C4-2B (cell line): Measurements from ENCODE around the gene ZNHIT6.

Experiments
- H3K27ac ChIP-seq: fragments of 450-650 bp; 2 replicates; pipeline ENCODE4 v1.5.1; 2017
- CTCF ChIP-seq: fragments of 450-650 bp; conservative IDR thresholded peaks from 2 replicates; pipeline ENCODE4 v1.5.1; 2017; ENCODE audit warnings: mild to moderate bottlenecking
- ZFX ChIP-seq: fragments of 450-650 bp; IDR thresholded peaks from 2 replicates; pipeline ENCODE4 v1.6.1; 2017

ZNHIT6 gene

DNA sequence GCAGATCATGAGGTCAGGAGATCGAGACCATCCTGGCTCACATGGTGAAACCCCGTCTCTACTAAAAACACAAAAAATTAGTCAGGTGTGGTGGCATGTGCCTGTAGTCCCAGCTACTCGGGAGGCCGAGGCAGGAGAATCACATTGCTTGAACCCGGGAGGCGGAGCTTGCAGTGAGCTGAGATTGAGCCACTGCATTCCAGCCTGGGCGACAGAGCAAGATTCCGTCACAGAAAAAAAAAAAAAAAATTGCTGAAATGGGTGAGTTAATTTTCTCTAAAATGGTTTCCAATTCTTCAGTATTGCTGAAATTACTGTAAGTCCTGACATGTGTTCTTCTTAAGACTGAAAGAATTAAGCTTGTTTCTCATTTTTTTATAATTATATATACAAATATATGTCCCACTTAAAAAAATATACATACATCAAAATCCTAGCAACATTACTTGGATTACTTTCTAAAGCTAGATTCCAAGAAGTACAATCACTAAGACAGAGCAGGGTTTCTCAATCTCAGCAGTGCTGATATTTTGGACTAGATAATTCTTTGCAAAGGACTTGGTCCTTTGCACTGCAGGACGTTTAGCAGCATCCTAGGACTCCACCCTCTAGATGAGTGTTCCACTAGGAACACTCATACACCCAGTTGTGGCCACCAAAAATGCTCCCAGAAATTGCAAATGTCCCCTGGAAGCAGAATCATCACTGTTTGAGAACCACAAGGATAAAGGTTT is 24.8 kb downstream of the ZNHIT6 start:
- no peak overlapping the region for H3K27ac ChIP-seq
- no peak for TF ChIP-seq CTCF

DNA sequence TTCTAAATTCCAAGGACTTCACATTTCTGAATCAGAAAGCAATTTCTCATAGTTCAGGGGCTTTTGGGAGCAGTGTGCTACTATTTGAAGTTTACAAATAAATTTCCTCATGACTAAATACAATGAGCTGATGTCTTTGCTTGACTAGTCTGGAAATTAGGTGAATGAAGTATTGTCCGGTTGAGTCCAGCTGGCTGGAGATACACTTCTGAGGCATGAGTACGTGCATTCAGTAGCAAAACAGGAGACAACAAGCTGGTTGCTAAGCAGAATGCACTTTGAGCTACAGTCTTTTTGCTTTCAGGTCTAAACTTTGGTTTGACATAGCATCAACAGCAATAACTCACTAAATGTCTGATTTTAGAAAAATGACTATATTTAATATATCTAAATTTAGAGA is 27.1 kb downstream of the ZNHIT6 start:
- TF ChIP-seq CTCF (no peak), ZFX (no peak)
- no peak overlapping the region for H3K27ac ChIP-seq

GRCh38 chr1:85678193-85678592 is 30.0 kb downstream of the ZNHIT6 start:
- no peak for TF ChIP-seq CTCF
- TF ChIP-seq ZFX: no peak

DNA sequence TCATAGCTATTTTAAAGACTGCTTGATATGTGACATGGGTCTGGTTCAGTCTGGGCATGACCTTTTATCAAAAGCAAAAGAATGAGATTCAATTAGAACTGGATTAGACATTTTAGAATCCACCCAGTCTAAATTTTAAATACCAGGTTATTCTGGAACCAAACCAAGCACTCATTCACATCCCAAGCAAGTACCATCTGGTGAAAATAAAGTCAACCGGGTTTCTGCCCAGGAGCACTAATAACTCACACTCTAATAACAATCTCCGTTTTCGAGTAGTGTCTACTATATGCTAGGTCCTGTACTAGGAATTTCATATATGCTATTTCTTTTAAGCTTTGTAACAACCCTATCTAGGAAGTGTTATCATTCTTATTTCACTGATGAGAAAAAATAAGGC is 30.6 kb downstream of the ZNHIT6 start:
- no peak overlapping the region for H3K27ac ChIP-seq
- TF ChIP-seq ZFX (no peak), CTCF (no peak)

More at GRCh38 chr1:85678193-85678592, 30.0 kb downstream of the ZNHIT6 start:
- no peak overlapping the region for H3K27ac ChIP-seq

DNA sequence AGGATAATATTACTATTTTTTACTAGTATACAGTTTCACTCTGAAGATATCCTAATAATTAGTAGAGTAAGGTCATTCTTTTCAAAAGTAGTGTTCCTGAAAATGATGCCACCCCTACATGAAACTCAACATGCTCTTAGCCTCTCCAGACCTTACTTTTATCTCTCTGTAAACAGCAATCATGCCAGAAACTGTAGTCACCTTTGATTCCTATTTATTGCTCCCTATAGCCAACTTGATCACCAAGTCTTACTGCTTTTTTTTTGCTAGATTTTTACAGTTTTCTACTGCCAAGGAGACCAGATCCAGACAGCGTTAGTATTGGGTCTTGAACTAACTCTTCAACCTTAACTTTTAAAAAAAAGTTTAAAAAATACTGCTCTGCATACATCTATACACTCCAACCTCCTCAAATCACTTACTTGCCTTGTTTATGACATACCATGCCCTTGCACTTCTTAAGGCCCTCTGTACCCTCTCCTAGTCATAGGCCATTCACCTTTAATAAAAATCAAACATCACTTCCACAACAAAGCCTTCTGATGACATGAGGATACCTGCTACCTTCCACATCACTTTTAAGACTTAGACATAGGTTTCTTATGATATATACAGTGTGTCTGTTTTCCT is 36.1 kb downstream of the ZNHIT6 start:
- no peak overlapping the region for H3K27ac ChIP-seq
- TF ChIP-seq CTCF (no peak), ZFX (no peak)

DNA sequence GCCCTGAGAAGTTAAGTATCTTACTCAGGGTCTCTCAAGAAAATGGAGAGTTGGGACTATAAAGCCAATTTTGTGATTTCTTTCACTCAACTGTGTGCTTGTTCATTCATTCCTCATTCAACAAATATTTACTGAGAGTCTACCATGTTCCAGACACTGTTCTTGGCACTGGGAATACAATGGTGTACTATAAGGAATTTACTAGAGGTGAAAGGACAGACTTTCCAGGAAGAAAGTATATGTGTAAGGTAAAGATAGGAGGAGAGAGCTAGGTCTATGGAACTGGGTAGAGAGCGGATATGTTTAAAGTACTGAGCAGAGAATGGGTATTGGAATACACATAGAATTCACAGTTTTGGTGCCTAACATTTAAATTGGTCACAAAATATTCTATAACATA is 42.3 kb downstream of the ZNHIT6 start:
- no peak overlapping the region for H3K27ac ChIP-seq
- TF ChIP-seq CTCF (no peak), ZFX (no peak)

GRCh38 chr1:85663382-85663781 is 44.9 kb downstream of the ZNHIT6 start:
- TF ChIP-seq ZFX (no peak), CTCF (no peak)
- H3K27ac ChIP-seq: no peak overlapping the region
